Middle frontal gyrus (tissue), 1 donor: Measurements from ENCODE around the gene IDE.

ENCODE experiments used
- DNase-seq: peaks from one replicate; pipeline ENCODE4 v3.0.0-alpha.2; 2015; ENCODE audit warnings: low spot score; ENCODE audit errors: extremely low spot score

Gene IDE

DNA sequence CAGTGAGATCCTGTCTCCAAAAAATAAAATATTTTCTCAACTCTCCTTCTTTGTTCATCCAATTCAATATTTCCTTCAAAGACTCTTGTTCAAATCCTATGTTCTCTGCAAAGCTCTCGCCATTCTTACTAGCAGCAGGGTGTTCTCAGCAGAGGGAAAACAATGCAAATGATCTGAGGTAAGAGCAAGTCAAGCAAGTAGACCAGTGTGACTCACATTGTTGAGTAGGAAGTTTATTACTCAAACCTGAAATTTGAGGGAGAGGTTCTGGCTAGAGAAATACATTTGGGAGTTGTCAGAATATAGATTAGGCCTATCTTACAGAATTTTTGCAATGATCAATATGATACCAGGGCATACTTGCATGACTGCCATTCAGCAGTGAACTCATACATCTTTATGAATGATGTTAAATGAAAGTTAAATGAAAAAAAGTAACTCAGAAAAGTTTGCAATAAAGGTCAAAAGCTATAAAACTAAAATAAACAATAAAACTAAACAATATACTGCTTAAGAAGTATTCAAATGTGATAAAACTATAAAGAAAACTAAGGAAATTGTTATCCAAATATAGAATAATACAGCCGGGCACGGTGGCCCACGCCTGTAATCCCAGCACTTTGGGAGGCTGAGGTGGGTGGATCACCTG is 5.8 kb downstream of the IDE start:
- no peak for DNase-seq

- DNase-seq = no peak
Observed at GRCh38 chr10:92562424-92562823, 11.5 kb downstream of the IDE start.

DNA sequence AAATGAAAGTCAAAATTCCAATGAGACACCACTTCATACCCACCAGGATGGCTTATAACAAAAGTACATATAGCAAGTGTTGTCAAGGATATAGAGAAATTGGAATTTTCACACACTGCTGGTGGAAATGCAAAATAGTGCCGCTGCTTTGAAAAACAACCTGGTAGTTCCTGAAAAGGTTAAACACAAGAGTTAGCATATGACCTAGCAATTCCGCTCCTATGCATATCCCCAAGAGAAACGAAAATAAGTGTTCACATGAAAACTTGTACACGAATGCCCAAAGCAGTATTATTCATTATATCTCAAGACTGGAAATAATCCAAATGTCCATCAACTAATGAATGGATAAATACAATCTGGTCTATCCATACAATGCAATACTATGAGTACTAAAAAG is 14.8 kb downstream of the IDE start:
- no peak for DNase-seq

DNA sequence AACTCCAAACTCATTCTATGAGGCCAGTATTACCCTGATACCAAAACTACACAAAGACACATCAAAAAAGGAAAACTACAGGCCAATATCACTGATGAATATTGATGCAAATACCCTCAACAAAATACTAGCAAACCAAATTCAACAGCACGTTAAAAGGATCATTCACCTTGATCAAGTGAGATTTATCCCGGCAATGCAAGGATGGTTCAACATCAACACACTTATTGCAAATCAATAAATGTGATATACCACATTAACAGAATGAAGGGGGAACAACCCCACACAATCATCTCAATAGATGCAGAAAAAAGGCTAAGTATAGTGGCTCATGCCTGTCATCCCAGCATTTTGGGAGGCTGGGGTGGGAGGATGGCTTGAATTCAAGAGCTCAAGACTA is 19.9 kb downstream of the IDE start:
- no peak for DNase-seq

DNA sequence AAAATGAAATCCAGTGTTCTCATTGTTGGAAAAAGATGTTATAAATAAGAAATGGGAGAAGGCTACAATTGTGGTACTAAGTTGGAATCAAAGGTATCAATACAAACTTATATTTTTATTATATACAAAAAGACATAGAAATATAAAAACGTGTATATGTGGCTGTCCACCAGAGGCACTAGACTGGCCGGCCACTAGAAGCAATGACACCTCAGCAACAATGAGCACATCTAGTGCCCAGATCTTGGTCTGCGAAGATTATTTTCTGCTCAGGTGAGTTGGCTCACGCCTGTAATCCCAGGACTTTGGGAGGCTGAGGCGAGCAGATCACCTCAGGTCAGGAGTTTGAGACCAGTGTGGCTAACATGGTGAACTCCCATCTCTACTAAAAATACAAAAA is 21.6 kb downstream of the IDE start:
- no peak for DNase-seq

- DNase-seq = no peak
Observed at GRCh38 chr10:92550924-92551323, 23.0 kb downstream of the IDE start.

- DNase-seq = no peak
Observed at GRCh38 chr10:92547676-92548075, 26.2 kb downstream of the IDE start.

DNA sequence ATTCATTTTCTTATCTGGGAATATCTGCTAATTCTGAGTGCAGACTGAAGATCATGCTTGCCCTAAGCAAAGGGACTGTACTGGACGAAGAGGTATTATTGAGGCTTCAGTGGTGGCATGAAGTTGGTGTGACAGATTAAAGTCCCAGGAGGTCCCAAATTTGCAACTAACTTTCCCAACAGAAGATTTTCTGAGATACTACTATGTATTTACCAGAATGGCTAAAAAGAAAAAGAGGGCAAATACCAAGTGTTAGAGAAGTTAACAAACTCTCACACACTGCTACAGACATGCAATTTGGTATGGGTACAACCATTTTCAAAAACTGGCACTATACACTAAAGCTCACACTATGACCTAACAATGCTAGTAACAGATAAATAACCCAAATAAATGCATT is 28.3 kb downstream of the IDE start:
- no peak for DNase-seq

DNA sequence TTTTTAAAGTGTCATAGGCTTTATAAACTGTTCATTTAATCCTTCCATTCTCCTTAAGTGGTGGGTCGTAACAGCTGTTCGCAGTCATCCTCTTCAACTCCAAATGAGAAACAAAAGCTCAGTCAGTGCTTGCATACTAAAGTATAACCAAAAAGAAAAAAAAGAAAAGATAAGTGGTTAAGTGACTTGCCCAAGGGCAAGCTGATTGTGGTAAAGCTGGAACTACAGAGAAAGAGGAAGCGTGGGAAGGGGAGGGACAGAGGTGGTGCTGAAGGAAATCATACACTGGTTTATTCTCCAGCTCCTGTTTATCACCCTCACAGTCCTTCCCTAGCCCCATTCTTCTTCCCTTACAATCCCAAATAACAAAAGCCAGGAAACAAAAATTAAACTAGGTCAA is 29.6 kb downstream of the IDE start:
- no peak for DNase-seq

GRCh38 chr10:92542458-92542857 is 31.4 kb downstream of the IDE start:
- no peak for DNase-seq

DNA sequence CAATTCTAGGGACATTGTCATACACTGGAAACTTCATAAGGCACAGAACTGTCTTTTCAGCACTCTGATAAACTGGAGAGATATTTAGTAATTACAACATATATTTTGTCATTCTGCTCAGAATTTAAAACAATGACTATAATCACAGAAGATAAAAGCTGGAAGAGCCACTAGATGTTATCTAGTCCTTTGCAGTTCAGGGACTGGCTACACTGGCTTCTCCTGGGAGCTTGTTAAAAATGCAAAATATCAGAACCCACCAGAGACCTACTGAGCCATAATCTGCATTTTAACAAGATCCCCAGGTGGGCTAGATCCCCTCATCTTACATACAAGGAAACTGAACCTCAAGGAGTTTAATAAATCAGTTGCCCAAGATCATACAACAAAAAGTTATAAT is 32.3 kb downstream of the IDE start:
- DNase-seq = no peak

- no peak for DNase-seq
Observed at GRCh38 chr10:92538231-92538958, 35.5 kb downstream of the IDE start.

DNA sequence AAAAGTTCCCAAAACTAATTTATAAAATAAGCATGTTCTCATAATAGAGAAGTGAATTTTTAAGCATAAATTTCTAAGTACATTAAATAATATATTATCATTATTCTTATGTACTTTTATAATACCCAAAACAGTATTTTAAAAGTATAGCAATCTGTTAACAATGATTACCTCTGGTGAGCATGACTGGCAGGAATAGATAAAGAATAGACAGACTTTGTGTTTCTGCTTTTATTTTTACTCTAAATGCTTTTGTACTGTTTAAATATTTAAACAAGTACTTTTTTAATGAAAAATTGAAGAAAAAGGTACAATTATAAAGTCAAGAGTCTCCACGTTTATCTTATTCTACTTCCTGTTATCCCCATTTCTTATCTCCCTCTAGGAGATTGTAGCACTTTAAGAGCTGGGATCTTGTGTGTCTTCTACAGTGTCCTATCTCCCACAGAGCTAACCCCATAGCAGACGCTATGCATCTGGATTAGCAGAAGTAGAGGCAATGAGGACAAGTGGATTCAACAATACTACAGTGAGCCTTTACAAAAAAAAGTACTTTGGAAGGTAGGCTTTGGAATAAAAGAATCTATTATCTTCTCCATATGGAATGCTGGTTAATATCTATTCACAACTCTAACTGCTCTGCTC is 42.9 kb downstream of the IDE start:
- no peak for DNase-seq

- DNase-seq = no peak
Observed at GRCh38 chr10:92530421-92530820, 43.5 kb downstream of the IDE start.

GRCh38 chr10:92527716-92528115 is 46.2 kb downstream of the IDE start:
- DNase-seq = no peak

DNA sequence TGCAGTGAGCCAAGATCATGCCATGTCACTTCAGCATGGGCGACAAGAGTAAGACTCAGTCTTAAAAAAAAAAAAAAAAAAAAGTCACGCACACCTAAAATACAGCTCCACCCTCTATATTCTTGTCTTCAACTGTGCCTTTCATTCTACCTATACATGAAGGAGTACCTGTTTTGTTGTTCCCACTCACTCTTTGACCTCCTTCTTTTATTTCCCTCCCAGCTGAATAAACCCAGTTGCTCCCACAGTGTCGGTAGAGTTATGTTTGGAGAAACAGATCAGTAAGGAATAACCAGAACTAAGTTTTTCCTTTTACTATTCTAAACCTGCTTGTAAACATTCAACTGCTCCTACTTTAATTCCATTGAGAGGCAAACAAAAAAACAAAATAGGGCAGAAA is 50.3 kb downstream of the IDE start:
- DNase-seq = no peak

- DNase-seq = peak; percentile 58
Observed at GRCh38 chr10:92517034-92517655, 56.7 kb downstream of the IDE start.

GRCh38 chr10:92508866-92509265 is 65.0 kb downstream of the IDE start:
- DNase-seq = no peak

- no peak for DNase-seq
Observed at GRCh38 chr10:92506336-92506735, 67.6 kb downstream of the IDE start.

DNA sequence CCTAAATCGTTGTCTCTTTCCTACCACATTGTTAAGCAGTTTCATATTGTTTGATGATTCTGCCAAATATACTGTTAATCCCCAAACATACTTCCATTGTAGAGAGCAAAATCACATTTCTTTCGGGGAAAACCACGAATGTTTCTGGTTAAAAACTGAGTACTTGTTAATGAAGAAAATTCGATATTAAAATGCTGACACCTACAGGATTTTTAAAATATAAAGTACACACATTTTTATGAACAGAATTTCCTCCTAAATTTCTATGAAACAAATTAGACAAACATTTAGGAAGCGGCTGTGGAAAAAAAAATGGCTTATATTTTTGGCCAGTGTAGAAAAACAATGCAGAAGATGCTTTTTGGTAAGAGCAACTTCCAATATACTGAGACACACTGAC is 68.8 kb downstream of the IDE start:
- no peak for DNase-seq

GRCh38 chr10:92502296-92502808 is 71.5 kb downstream of the IDE start:
- no peak for DNase-seq

- DNase-seq = no peak
Observed at GRCh38 chr10:92493362-92493761, 80.5 kb downstream of the IDE start.
